Astrocyte of the cerebellum (primary cell): ENCODE data around the gene GRIK5.
A peak's percentile ranks its signal among the peaks of the same experiment; 100 is the strongest.

Experiments
- DNase-seq: peaks from one replicate; pipeline ENCODE4 v3.0.0-alpha.2; 2011; ENCODE audit warnings: low read depth
- H3K4me3 ChIP-seq: 2 replicates; pipeline ENCODE4 v1.5.1; 2011; ENCODE audit warnings: mild to moderate bottlenecking, low read depth, low read length, moderate library complexity
- in situ Hi-C: cut with HindIII; loops from 2 replicates; pipeline ENCODE4 v1.10.0; 2017; ENCODE audit warnings: low sequenced_read_pairs
- TF ChIP-seq, protein P1 (sequence below): IDR thresholded peaks from 2 replicates; pipeline ENCODE4 v1.5.1; 2012; ENCODE audit warnings: low read length, low read depth, moderate library complexity, mild to moderate bottlenecking; ENCODE audit errors: missing control alignments

Gene GRIK5

DNA sequence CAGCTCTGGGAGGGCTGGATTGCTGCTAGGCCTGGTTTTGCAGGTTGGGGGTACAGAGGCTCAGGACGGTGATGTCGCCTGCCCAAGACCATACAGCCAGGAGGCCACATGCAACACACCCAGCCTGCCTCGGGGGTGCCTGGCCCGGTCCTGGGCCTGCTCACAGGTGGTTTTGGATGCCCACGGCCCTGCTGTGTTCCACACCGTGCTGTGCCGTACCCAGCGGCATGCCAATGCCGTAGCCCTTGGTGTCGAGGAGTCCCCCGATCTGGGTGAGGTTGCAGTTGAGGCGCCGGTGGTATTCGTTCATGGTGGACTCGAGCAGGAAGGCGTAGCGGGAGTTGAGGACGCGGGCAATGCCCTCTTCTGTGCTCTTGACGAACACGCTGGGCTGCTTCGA lies 64.5 kb downstream of the GRIK5 start:
- TF ChIP-seq, protein P1, sequence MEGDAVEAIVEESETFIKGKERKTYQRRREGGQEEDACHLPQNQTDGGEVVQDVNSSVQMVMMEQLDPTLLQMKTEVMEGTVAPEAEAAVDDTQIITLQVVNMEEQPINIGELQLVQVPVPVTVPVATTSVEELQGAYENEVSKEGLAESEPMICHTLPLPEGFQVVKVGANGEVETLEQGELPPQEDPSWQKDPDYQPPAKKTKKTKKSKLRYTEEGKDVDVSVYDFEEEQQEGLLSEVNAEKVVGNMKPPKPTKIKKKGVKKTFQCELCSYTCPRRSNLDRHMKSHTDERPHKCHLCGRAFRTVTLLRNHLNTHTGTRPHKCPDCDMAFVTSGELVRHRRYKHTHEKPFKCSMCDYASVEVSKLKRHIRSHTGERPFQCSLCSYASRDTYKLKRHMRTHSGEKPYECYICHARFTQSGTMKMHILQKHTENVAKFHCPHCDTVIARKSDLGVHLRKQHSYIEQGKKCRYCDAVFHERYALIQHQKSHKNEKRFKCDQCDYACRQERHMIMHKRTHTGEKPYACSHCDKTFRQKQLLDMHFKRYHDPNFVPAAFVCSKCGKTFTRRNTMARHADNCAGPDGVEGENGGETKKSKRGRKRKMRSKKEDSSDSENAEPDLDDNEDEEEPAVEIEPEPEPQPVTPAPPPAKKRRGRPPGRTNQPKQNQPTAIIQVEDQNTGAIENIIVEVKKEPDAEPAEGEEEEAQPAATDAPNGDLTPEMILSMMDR: no peak
- in situ Hi-C loops: no loop called here
- H3K4me3 ChIP-seq: no peak overlapping the region
- DNase-seq: no peak

DNA sequence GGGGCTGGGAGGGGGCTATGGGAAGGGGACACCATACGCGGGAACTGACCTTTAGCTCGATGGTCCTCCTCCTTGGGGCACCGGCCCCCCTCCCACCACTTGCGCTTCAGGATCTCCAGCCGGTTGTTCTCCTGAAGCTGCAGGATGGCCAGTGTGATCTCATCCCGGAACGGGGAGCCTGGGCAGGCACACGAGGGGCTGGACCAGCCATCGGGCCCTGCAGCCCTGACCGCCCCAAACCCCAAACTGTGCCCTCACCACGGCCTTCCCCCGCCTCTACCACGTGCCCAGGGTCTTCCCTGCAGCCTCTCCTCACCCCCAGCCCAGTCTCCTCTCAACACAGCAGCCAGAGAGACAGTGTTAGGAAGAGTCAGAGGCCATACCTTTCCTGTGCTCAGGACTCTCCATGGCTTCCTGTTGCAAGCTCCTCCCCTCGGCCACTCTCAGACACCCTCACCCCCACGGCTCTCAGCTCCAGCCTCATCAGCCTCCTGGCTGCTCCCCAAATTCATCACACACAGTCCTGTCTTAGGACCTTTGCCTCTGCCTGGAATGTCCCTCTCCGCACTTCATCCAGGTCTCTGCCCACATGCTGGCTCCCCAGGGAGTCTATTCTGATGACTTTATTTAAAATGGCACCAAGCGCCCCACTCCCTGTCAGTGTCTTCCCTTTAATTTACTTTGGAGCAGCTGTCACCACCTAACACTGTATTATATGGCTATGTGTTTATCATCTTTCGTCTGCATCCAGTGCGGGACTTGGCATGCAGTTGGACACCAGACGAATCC lies 66.3 kb downstream of the GRIK5 start:
- TF ChIP-seq, protein P1: no peak
- no peak for DNase-seq
- H3K4me3 ChIP-seq: no peak overlapping the region
- in situ Hi-C loops: no loop called here

DNA sequence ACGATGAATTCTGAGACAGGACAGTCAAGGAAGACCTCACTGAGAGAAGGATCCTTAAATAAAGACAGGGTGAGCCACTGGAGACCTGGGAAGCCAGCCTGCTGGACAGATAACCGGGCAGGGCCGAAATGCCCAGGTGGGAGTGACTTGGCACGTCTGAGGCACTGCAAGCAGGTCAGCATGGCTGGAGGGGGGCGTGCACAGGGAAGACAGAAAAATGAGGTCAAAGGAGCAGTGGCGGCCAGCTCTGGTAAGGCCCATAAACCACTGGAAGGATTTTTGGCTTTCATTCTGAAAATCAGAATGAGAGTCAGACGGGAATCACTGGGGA lies 70.2 kb downstream of the GRIK5 start:
- TF ChIP-seq, protein P1: no peak
- DNase-seq: no peak
- H3K4me3 ChIP-seq: no peak overlapping the region
- in situ Hi-C loops: no loop called here

DNA sequence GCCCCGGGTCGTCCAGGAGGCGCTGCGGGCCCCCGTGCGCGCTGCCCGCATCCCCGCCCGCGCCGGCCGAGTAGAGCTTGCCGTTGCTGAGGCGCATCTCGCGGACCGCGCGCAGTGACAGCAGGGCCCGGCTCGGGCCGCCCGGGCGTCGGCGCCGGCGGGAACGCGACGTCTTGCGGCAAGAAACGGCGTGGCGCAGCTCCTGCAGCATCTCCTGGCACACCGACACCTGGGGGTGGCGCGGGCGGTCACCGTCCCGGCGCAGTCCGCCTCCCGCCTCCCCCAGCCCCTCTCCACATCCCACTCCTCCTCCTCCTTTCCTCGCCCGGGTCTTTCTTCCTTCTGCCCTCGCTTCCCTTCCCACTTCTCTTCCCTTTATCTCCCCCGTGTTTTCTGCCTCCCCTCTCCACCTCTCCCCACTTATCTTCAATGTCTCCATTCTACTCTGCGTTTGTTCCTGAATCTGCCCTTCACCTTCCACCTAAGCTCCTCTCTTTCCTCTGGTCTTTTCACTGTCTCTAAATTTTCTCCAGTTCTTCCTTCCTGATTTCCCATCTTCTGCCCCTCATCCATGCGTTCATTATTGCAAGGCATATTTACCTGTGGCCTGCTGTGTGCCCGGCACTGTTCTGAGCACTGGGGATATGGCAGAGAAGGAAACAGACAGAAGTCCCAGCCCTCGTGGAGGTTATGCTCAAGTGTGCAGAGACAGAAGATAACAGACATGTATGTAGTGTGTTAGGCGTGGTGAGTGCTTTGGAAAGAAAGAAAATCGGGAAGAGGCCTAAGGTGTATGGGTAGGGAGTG lies 70.7 kb downstream of the GRIK5 start:
- DNase-seq: no peak
- H3K4me3 ChIP-seq: no peak overlapping the region
- TF ChIP-seq, protein P1: no peak
- in situ Hi-C loops: no loop called here

DNA sequence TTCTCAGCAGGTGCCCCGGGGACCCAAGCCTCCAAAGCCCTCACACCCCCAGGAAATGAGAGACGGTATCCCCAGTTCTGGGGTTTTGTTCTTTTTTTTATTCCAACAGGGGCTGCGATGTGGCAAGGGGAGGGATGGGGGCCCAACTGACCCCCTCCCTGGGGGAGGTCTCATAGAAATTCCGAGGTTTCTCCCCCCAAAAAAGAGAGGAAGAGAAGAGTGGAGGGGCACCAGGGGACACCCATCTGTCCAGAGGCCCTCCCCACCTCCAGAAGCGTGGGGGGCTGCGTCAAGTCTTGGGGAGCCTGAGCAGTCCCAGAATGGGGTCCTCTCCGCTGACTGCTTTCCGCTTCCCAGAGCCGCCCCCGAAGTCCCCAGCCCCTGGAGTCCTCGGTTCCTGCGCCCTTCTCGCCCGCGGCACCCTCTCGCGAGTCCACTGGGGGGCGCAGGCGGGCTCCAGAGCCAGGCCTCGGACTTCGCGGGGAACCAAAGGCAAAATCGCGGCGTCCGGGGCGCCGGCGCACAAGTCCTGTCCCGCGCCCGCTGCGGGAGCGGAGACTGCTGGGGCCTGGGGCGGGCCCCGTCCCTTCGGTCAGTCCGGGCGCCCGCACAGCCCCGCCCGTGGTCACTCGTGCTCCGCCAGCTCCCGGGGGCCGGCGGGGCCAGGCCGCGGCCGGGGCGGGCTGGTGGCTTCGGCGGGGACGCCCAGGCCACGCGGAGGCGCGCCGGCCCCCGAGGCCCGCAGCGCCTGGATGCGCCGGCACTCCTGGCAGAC lies 71.6 kb downstream of the GRIK5 start:
- no peak for DNase-seq
- TF ChIP-seq, protein P1: peak; percentile 52
- in situ Hi-C loops: no loop called here
- H3K4me3 ChIP-seq: no peak overlapping the region

DNA sequence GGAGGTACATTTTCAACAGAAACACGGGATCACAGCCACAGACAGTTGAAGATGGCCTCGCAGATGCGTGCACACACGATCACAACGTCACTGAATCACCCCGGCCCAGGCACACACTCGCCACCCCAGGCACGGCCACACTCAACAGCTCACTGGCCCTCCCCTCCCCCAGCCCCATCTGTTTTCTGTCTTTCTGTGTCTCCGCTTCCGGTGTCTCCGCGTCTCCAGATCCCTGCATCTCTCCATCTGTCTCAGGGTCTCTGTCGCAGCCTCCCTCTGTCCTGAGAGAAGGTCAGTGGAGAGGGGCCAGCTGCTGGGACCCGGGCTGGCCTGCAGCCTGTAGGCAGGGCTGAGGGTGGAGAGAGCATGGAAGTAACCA lies 72.2 kb downstream of the GRIK5 start:
- no peak for DNase-seq
- TF ChIP-seq, protein P1: no peak
- no peak overlapping the region for H3K4me3 ChIP-seq
- in situ Hi-C loops: no loop called here
